ENCODE data around the gene SLC25A10. TPM values are rescaled to one million over a fixed set of nuclear protein-coding genes. Genes with fewer than 3 reads are reported as not detected.

SLC25A10 gene, protein sequence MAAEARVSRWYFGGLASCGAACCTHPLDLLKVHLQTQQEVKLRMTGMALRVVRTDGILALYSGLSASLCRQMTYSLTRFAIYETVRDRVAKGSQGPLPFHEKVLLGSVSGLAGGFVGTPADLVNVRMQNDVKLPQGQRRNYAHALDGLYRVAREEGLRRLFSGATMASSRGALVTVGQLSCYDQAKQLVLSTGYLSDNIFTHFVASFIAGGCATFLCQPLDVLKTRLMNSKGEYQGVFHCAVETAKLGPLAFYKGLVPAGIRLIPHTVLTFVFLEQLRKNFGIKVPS
- 8.9 and 10.2 TPM in 2 replicates for total RNA-seq

DNA sequence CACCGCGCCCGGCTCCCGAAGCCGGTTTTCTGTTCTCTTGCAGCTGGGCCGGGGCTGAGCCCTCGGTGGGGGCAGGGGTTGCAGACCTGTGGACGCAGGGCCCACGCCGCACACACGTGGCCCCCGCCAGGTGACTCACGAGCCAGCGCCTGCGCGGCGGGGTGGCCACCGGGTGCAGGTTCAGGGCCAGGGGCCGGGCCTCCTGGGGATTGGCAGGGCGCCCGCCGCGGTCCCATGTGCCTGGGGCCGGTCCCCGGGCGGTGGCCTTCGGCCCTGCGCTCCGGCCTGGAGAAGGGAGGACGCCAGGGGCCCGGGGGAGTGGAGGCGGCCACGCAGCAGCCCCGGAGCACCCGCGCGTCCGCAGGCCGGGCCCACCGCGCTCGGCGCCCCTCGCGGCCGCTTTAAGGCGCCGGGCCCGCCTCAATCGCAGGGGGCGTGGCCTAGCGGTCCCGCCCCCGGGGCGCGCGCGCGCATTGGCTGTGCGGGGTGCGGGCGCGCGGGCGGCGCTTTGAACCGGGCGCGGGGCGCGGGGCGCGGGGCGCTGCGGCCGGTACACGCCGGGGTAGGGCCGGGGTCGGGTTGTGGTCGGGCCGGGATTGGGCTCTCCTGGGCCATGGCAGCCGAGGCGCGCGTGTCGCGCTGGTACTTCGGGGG lies at the start of gene SLC25A10:
Gene SLC25A10, plus strand, starts transcription at position 471 of the 654 bp plus-strand sequence. Its CDS starts 143 bp downstream, at position 614.

DNA sequence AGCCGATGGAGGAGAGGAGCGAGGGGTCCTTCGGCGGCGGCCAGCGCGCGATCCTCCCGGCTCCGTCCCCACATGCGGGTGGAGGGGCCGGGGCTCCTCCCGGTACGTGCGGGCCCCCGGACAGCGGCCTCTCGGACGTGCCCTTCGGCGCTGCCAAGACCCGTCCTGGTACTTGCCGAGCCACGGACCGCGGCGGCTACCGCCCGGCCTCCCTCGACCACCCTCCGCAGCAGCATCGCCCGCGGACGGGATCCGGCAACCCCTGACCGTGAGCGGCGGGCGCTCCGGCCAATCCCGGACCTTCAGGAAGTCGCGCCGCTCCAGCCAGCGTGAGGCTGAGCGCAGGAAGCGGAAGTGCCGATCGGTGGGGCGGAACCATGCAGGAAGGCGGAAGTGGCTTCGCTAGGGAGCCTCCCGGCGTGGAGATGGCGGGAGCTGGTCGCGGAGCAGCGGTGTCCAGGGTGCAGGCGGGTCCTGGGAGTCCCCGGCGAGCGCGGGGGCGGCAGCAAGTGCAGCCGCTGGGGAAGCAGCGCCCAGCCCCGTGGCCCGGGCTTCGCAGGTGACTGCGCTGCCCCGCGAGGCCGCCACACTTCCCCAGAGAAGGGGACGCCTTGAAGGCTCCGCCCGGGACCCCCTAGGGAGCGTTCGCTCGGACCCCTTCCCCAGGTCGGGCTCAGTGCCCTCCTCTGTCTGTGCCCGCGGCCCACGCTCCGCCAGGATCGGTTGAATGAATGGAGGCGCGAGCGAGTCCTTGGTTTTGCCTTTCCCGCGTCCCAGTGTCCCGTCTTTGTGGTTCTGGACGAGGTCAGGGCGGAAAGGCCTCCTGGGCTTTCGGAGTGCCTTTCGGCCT lies 45.5 kb upstream of the SLC25A10 start, which contains the start of the genes CCDC137 and OXLD1:
Gene CCDC137, plus strand, starts transcription at position 396 of the 850 bp plus-strand sequence. Its CDS starts 30 bp downstream, at position 426.
Gene OXLD1, minus strand, starts transcription at position 264 of the 850 bp plus-strand sequence. Its CDS starts 28 bp downstream, at position 236.

DNA sequence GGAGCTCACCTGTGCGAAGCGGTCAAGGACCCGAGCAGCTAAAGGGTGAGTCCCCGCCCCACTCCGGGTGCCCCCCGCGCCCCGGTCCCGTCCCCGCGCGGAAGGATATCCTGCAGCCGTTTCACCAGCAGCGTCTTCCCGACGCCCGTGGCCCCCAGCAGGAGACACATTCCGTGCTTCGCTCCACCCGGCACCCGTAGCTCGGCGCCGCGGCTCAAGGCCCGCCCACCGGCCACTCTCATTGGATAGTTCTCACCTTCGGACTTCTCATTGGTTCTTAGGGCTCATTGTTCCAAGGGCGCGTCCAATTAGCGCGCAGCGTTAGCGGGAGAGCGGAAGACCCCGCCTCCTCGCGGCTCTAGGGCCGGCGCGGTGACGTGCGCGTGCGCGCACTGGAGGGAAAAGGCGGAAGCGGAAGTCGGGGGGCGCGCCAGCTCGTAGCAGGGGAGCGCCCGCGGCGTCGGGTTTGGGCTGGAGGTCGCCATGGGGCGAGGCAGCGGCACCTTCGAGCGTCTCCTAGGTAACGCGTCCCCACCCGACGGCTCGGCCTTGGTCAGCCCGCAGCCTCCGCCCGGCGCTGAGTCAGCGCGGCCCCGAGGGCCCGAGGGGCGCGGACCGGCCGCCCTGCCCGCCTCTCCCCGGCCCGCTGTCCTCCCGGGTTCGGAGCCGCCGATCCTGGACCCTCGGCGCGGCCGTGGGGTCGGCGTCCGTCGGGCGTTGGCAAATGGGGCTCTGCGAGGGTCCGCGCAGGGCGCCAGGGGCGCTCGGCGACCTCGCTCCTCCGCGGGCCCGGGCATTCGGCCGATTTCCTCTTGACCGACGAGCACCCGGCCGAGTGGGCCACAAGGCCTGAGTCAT lies 28.3 kb upstream of the SLC25A10 start, which contains the start of the genes ARL16 and HGS:
Gene ARL16, minus strand, starts transcription at position 214 of the 858 bp plus-strand sequence. Its CDS starts 44 bp downstream, at position 170.
Gene HGS, plus strand, starts transcription at position 428 of the 858 bp plus-strand sequence. Its CDS starts 56 bp downstream, at position 484.

DNA sequence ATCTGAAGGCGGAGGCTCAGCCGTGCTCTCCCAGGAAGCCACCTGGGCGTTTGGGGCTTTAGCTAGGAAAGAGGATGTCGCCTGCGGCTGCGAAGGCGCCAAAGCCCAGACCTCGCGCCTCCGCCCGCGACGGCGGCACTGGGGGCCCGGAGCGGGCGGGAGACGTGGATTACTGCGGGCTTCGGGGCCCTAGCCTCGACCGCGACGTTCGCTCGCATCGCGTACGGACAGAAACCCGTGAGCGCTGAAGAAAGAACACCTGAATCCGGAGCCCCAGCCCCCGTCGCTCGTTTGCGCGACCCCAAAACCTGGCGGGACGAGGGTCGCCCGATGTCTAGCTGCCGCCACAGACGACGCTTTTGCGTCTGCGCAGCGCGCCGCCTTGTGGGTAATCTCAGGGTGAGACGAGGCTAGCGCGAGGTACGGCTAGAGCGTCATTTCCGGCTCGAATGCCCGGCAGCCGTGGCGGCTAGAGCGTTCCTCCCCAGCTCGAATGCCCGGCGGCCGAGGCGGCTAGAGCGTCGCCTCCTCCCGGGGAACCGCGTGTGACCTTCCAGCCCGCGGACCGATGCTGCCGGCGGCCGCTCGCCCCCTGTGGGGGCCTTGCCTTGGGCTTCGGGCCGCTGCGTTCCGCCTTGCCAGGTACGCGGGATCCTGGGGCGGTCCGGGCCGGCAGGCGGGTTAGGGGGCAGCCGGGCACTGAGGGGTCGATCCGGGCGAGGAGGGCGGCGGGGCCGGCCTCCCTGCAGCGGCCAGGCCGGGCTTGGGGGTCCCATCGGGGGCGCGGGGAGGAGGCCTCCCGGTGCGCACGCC lies 8.9 kb upstream of the SLC25A10 start, which contains the start of gene MRPL12:
Gene MRPL12, plus strand, starts transcription at position 434 of the 813 bp plus-strand sequence. Its CDS starts 135 bp downstream, at position 569.

Small RNAs within 50 kb of the gene (small RNA-seq; reads per million reads assigned to genes)
- not detected for gene MIR6786

Other genes starting within 250 kb of the SLC25A10 start
- gene ACTG1, start 199.5 kb upstream of the SLC25A10 start, total RNA-seq, result 8,564 and 11,024 TPM in 2 replicates
- gene FSCN2, start 183.9 kb upstream of the SLC25A10 start, total RNA-seq, result 2.4 and 3.4 TPM in 2 replicates
- 27.8 and 31.5 TPM in 2 replicates for gene FAAP100, start 159.9 kb upstream of the SLC25A10 start, total RNA-seq
- gene NPLOC4, start 75.2 kb upstream of the SLC25A10 start, total RNA-seq, result 64.6 and 78.3 TPM in 2 replicates
- gene TSPAN10, start 75.1 kb upstream of the SLC25A10 start, total RNA-seq, result 2.9 and 4.3 TPM in 2 replicates
- 0.54 and 0.65 TPM in 2 replicates for gene PDE6G, start 55.7 kb upstream of the SLC25A10 start, total RNA-seq
- 14.4 and 16.1 TPM in 2 replicates for gene OXLD1, start 45.7 kb upstream of the SLC25A10 start, total RNA-seq
- gene CCDC137, start 45.5 kb upstream of the SLC25A10 start, total RNA-seq, result 7.2 and 7.4 TPM in 2 replicates
- gene ARL16, start 28.5 kb upstream of the SLC25A10 start, total RNA-seq, result 27.1 and 29.9 TPM in 2 replicates
- 69.5 and 83.4 TPM in 2 replicates for gene HGS, start 28.3 kb upstream of the SLC25A10 start, total RNA-seq
- gene MRPL12, start 8.9 kb upstream of the SLC25A10 start, total RNA-seq, result 15.7 and 17.6 TPM in 2 replicates
- gene GCGR, start 91.9 kb downstream of the SLC25A10 start, total RNA-seq, result not detected in 2 replicates
- 74.4 and 76.3 TPM in 2 replicates for gene MCRIP1, start 121.0 kb downstream of the SLC25A10 start, total RNA-seq
- gene PPP1R27, start 122.8 kb downstream of the SLC25A10 start, total RNA-seq, result not detected in 2 replicates
- 1,029 and 1,052 TPM in 2 replicates for gene P4HB, start 148.3 kb downstream of the SLC25A10 start, total RNA-seq
- gene ARHGDIA, start 159.1 kb downstream of the SLC25A10 start, total RNA-seq, result 101 and 134 TPM in 2 replicates
- 73.4 and 74.3 TPM in 2 replicates for gene ALYREF, start 179.3 kb downstream of the SLC25A10 start, total RNA-seq
- gene ANAPC11, start 179.4 kb downstream of the SLC25A10 start, total RNA-seq, result 121 and 124 TPM in 2 replicates
- gene NPB, start 190.0 kb downstream of the SLC25A10 start, total RNA-seq, result 0.13 and 0.43 TPM in 2 replicates
- gene PCYT2, start 199.1 kb downstream of the SLC25A10 start, total RNA-seq, result 29.8 and 32.8 TPM in 2 replicates
- gene SIRT7, start 205.9 kb downstream of the SLC25A10 start, total RNA-seq, result 15.4 and 15.7 TPM in 2 replicates
- 12.9 and 14.5 TPM in 2 replicates for gene MAFG, start 215.5 kb downstream of the SLC25A10 start, total RNA-seq
- gene PYCR1, start 225.0 kb downstream of the SLC25A10 start, total RNA-seq, result 64.2 and 98.0 TPM in 2 replicates
- not detected in 2 replicates for gene MYADML2, start 234.9 kb downstream of the SLC25A10 start, total RNA-seq
- not detected in 2 replicates for gene NOTUM, start 248.9 kb downstream of the SLC25A10 start, total RNA-seq

Measured in articular chondrocyte of knee joint (primary cell).